Stimulated activated CD4-positive, alpha-beta T cell treated with anti-CD3 and anti-CD28 coated beads, TNF-alpha, amount 100 ng/mL, for 24 hours (primary cell): ENCODE data around the gene NACA2.
"Not testable (repeated sequence)": the region's sequence is repeated elsewhere in the genome, so short reads cannot be mapped to it uniquely, and the experiment has no call there.

ENCODE experiments used
- DNase-seq, 3 experiments: peaks; one replicate each; pipeline ENCODE4 v3.0.0-alpha.2; 2020; ENCODE audit warnings: low read depth in 3 of 3

The NACA2 gene

DNA sequence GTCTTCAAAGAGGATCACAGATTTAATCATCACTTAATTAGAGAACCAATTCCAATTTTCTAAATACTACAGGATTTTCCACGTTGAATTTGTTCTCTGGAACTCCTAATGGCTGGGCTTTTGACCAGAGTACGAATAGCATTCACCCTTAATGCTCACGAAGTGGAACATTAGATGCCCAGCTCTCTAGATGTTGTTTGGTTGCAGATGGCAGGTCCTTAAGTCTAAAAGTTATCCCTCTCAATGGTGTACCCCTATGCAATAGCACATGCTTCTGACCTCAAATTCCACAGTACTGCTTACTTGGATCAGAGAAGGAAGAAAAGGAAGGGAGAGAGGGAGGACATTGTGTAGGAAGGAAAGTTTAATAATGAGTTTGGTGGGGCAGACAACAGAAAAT is 8.6 kb upstream of the NACA2 start:
- no peak for DNase-seq

- no peak for DNase-seq
Observed at GRCh38 chr17:61598014-61598413, 7.0 kb upstream of the NACA2 start.

DNA sequence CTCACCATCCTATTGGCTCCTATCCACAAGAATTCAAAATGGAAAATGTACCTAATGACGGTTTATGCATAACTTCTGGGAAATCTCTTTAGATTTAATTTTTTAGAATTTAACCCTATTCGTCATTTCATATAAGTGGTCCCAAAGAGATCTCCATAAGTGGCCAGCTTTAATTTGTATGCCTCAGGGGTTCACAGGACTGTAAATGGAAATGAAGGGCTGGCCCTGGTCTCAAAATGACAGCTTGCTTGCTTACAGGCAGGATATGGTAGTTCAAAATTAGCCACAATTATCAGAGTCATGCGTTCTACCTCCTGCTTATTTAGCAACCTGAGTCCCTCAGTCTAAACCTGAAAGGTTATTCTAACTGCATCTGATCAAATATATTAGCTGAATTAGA is 6.6 kb upstream of the NACA2 start:
- DNase-seq, result no peak

DNA sequence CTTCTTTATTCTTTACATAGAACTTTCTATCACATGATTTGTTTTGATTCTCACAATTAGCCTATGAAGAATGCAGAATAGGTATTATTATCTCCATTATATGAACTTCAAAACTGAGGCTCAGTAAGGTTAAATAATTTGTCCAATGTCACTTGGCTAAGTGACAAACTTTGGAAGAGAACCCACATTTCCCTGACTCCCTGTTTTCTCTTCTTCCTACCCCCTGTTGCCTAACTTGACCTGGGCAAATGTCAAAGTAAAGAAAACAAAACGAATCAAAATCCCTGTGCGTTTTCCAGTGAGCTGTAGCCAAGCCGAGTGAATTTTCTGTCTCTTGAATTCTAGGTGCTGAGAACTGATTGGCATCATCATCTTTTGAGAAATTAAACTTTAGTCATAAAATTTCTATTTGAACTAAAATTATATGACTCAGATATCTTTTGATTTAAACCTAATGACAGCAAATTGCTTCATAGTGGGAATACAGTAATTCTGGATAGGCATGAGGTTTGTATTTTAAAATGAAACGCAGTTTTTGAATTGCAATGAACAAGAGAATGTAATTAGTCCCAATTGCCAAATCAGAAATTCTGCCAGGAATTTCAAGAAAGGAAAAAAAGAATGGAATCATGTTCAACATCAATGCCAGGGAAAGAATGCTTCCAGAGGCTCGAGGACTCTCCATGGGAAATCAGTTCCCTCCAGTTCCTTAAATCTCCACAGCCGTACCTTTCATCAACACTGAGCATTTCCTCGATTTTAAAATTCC is 4.6 kb upstream of the NACA2 start:
- DNase-seq, result no peak

GRCh38 chr17:61594294-61594825 is 3.3 kb upstream of the NACA2 start:
- no peak for DNase-seq

DNA sequence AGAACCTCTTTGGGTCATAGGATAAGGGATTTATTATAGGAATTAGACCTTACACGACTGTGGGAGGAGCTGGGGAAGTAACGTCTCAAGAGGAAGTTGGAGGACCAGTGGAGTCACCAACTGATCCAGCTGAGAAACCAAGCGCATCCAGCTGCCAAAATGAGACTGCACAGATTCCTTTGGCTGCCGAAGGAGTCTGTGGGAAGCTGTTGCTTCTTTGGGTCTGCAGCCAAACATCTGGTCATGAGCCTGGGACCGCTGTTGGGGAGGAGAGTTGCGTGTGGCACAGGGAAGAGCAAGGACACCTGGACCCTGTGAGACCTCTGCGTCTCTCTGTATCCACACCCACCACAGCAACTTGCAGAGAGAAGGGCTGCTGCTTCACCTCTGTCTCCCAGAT is 2.4 kb upstream of the NACA2 start:
- DNase-seq, result no peak

GRCh38 chr17:61591930-61592329 is 911 bp upstream of the NACA2 start:
- no peak for DNase-seq

DNA sequence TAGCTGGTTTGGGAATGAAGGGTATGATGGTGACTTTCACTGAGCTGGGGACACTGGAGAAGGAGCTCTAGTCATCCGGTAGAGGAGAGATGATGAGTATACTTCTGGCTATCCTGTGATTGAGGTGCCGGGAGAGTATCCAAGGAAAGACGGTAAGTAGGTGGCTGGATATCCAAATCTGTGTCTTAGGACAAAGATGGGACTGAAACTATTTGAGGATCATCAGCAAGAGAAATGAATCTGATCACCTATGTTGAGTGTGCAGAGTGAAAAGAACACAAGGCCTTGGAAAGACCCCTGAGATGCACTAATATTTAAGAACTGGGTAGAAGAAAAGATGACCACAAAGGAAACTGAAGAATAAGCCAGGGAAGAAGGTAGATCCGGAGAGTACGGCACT is 1.0 kb downstream of the NACA2 start:
- no peak for DNase-seq

- DNase-seq, result no peak
Observed at GRCh38 chr17:61587807-61588660, 3.0 kb downstream of the NACA2 start.

GRCh38 chr17:61587242-61587641 is 3.8 kb downstream of the NACA2 start:
- DNase-seq, result no peak

GRCh38 chr17:61586622-61587021 is 4.4 kb downstream of the NACA2 start:
- DNase-seq, result not testable (repeated sequence)

- DNase-seq, result no peak
Observed at GRCh38 chr17:61586031-61586566, 4.9 kb downstream of the NACA2 start.

GRCh38 chr17:61584866-61585265 is 6.2 kb downstream of the NACA2 start:
- DNase-seq, result no peak

- DNase-seq, result no peak
Observed at GRCh38 chr17:61584266-61584665, 6.8 kb downstream of the NACA2 start.

- DNase-seq, result no peak
Observed at GRCh38 chr17:61583660-61584264, 7.3 kb downstream of the NACA2 start.

DNA sequence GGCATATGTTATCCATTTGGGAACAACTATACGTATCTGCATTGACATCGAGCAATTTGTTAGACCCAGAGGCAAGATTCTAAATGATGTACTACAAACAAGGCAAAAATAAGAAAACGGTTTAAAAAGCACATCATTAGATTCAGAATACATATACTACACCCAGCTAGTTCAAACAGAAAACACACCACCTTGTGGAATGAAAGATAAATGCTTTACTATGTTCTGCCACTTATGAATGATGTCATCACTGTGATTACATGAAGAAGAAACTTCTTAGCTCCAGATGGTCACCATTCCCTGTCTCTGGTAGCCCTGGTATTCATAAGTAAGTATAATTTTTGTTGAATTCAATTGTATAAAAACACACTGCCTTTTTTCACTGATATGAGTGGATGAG is 7.8 kb downstream of the NACA2 start:
- DNase-seq, result no peak

GRCh38 chr17:61582593-61582992 is 8.4 kb downstream of the NACA2 start:
- no peak for DNase-seq

GRCh38 chr17:61581611-61582349 is 9.2 kb downstream of the NACA2 start:
- DNase-seq, result no peak

DNA sequence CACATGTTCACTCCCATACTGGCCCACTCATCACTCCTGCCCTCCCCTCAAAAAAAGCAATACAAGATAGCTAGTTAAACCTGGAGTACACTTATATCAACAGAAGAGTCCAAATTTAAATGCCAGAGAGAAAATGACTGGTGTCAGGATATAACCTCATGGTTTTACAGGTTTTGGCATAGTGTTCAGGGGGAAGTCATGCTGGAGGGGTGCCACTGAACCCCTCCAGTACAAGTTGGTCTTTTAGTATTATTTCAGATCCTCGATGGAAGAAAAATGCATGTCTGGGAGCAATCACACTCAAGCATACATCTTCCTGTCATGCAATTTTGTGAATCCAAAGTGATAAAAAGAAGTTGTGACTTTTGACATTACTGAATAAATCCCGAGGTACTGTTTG is 10.5 kb downstream of the NACA2 start:
- DNase-seq, result no peak

GRCh38 chr17:61579961-61580360 is 11.1 kb downstream of the NACA2 start:
- DNase-seq, result no peak

- no peak for DNase-seq
Observed at GRCh38 chr17:61579347-61579746, 11.7 kb downstream of the NACA2 start.
